SK-N-SH treated with all-trans-retinoic acid at 6 μM for 48 hours (cell line): ENCODE results near the gene LRRC15.

Source experiments
- ATAC-seq: fragments of 200-7000 bp; cut with Tn5 transposase; 3 replicates; pipeline ENCODE4 v1.9.1; 2020; ENCODE audit warnings: mild to moderate bottlenecking, moderate library complexity
- CREB5 ChIP-seq: fragments of 250-450 bp; sonication (Bioruptor Pico); IDR thresholded peaks from 2 replicates; pipeline ENCODE4 v1.5.1; 2020; ENCODE audit warnings: low read depth, mild to moderate bottlenecking, moderate library complexity
- CSDC2 ChIP-seq: fragments of 250-450 bp; sonication (Bioruptor Pico); IDR thresholded peaks from 2 replicates; pipeline ENCODE4 v1.5.0; 2020; ENCODE audit warnings: mild to moderate bottlenecking, moderate library complexity
- CSRNP3 ChIP-seq: fragments of 250-450 bp; sonication (Bioruptor Pico); IDR thresholded peaks from 2 replicates; pipeline ENCODE4 v1.5.1; 2021; ENCODE audit warnings: mild to moderate bottlenecking, moderate library complexity
- ESRRG ChIP-seq: fragments of 250-450 bp; sonication (Bioruptor Pico); IDR thresholded peaks from 2 replicates; pipeline ENCODE4 v1.6.1; 2021; ENCODE audit warnings: mild to moderate bottlenecking
- OSR1 ChIP-seq: fragments of 250-450 bp; sonication (Bioruptor Pico); IDR thresholded peaks from 2 replicates; pipeline ENCODE4 v1.8.0; 2022; ENCODE audit warnings: moderate library complexity, mild to moderate bottlenecking, inconsistent platforms
- PATZ1 ChIP-seq: fragments of 250-450 bp; sonication (Bioruptor Pico); IDR thresholded peaks from 2 replicates; pipeline ENCODE4 v1.8.0; 2020; ENCODE audit warnings: mild to moderate bottlenecking, moderate library complexity, borderline replicate concordance
- PPARA ChIP-seq: fragments of 250-450 bp; sonication (Bioruptor Pico); IDR thresholded peaks from 2 replicates; pipeline ENCODE4 v1.5.0; 2020; ENCODE audit warnings: mild to moderate bottlenecking, borderline replicate concordance
- RARB ChIP-seq: fragments of 250-450 bp; sonication (Bioruptor Pico); IDR thresholded peaks from 2 replicates; pipeline ENCODE4 v1.8.0; 2021; ENCODE audit warnings: mild to moderate bottlenecking, moderate library complexity
- SNAI2 ChIP-seq: fragments of 250-450 bp; sonication (Bioruptor Pico); IDR thresholded peaks from 2 replicates; pipeline ENCODE4 v1.5.0; 2020; ENCODE audit warnings: mild to moderate bottlenecking, moderate library complexity
- TSHZ2 ChIP-seq: fragments of 250-450 bp; sonication (Bioruptor Pico); IDR thresholded peaks from 2 replicates; pipeline ENCODE4 v1.5.0; 2020; ENCODE audit warnings: mild to moderate bottlenecking, moderate library complexity
- ZFP3 ChIP-seq: fragments of 250-450 bp; sonication (Bioruptor Pico); IDR thresholded peaks from 2 replicates; pipeline ENCODE4 v1.5.0; 2020; ENCODE audit warnings: mild to moderate bottlenecking, moderate library complexity
- ZFP30 ChIP-seq: fragments of 450-650 bp; formaldehyde crosslinking; IDR thresholded peaks from 2 replicates; pipeline ENCODE4 v1.5.0; 2022; ENCODE audit warnings: mild to moderate bottlenecking, moderate library complexity
- ZNF565 ChIP-seq: fragments of 450-650 bp; formaldehyde crosslinking; conservative IDR thresholded peaks from 2 replicates; pipeline ENCODE4 v1.5.0; 2020; ENCODE audit warnings: low read depth, mild to moderate bottlenecking, moderate library complexity
- ZNF70 ChIP-seq: fragments of 450-650 bp; formaldehyde crosslinking; IDR thresholded peaks from 2 replicates; pipeline ENCODE4 v1.5.0; 2020; ENCODE audit warnings: mild to moderate bottlenecking, moderate library complexity
- ZNF8 ChIP-seq: fragments of 450-650 bp; formaldehyde crosslinking; IDR thresholded peaks from 2 replicates; pipeline ENCODE4 v1.5.0; 2020; ENCODE audit warnings: mild to moderate bottlenecking, moderate library complexity

Gene LRRC15

GRCh38 chr3:194315965-194316361 is 53.6 kb downstream of the LRRC15 start:
- TF ChIP-seq ESRRG (CRISPR knock-in tag), result no peak
- no peak for TF ChIP-seq ZNF70 (CRISPR knock-in tag)
- no peak for TF ChIP-seq PPARA (CRISPR knock-in tag)
- no peak for TF ChIP-seq RARB (CRISPR knock-in tag)
- TF ChIP-seq ZFP30, result no peak
- TF ChIP-seq CREB5, result no peak
- TF ChIP-seq ZNF8 (CRISPR knock-in tag), result no peak
- TF ChIP-seq PATZ1 (CRISPR knock-in tag), result no peak
- no peak for TF ChIP-seq OSR1 (CRISPR knock-in tag)
- TF ChIP-seq CSRNP3, result no peak
- peak; percentile 54 for ATAC-seq

- peak; percentile 90 for ATAC-seq
Measured at GRCh38 chr3:194315088-194315964, 54.2 kb downstream of the LRRC15 start.

More at GRCh38 chr3:194315088-194315964, 54.2 kb downstream of the LRRC15 start:
- TF ChIP-seq ZFP3, result peak; percentile 92
- 0 out of 2 replicates have a peak, but pooled peaks have one; percentile 1 for TF ChIP-seq SNAI2 (CRISPR knock-in tag)
- no peak for TF ChIP-seq ZNF565 (CRISPR knock-in tag)
- TF ChIP-seq PATZ1 (CRISPR knock-in tag), result no peak
- TF ChIP-seq TSHZ2, result 0 out of 2 replicates have a peak, but pooled peaks have one; percentile 34
- no peak for TF ChIP-seq RARB (CRISPR knock-in tag)
- TF ChIP-seq CSDC2, result no peak
- TF ChIP-seq PPARA (CRISPR knock-in tag), result no peak
- TF ChIP-seq OSR1 (CRISPR knock-in tag), result no peak
